ENCODE data around the gene MPRIP.

MPRIP gene

GRCh38 chr17:17078832-17079231 is 36.6 kb downstream of the MPRIP start:
- DNase-seq, result no peak
- in situ Hi-C loops (cut with MboI; ENCODE audit: low pct_unique_long_range_greater_than_20kb, low sequenced_read_pairs), result no loop called here

- in situ Hi-C loops (cut with MboI; ENCODE audit: low pct_unique_long_range_greater_than_20kb, low sequenced_read_pairs), result no loop called here
- no peak for DNase-seq
These were observed 37.1 kb downstream of the MPRIP start for GRCh38 chr17:17079336-17079735.

- no peak for DNase-seq
- in situ Hi-C loops (cut with MboI; ENCODE audit: low pct_unique_long_range_greater_than_20kb, low sequenced_read_pairs), result no loop called here
These were observed 37.5 kb downstream of the MPRIP start for GRCh38 chr17:17079761-17080160.

GRCh38 chr17:17080181-17080631 is 37.9 kb downstream of the MPRIP start:
- in situ Hi-C loops (cut with MboI; ENCODE audit: low pct_unique_long_range_greater_than_20kb, low sequenced_read_pairs), result no loop called here
- DNase-seq, result no peak

- no peak for DNase-seq
- in situ Hi-C loops (cut with MboI; ENCODE audit: low pct_unique_long_range_greater_than_20kb, low sequenced_read_pairs), result no loop called here
These were observed 38.5 kb downstream of the MPRIP start for GRCh38 chr17:17080781-17081180.

- in situ Hi-C loops (cut with MboI; ENCODE audit: low pct_unique_long_range_greater_than_20kb, low sequenced_read_pairs), result no loop called here
- no peak for DNase-seq
These were observed 39.2 kb downstream of the MPRIP start for GRCh38 chr17:17081304-17081940.

- no peak for DNase-seq
- in situ Hi-C loops (cut with MboI; ENCODE audit: low pct_unique_long_range_greater_than_20kb, low sequenced_read_pairs), result no loop called here
These were observed 40.6 kb downstream of the MPRIP start for GRCh38 chr17:17082878-17083277.

GRCh38 chr17:17084317-17084835 is 42.1 kb downstream of the MPRIP start:
- in situ Hi-C loops (cut with MboI; ENCODE audit: low pct_unique_long_range_greater_than_20kb, low sequenced_read_pairs), result no loop called here
- DNase-seq, result no peak

GRCh38 chr17:17084941-17085340 is 42.7 kb downstream of the MPRIP start:
- DNase-seq, result no peak

GRCh38 chr17:17086585-17086984 is 44.3 kb downstream of the MPRIP start:
- DNase-seq, result no peak
- in situ Hi-C loops (cut with MboI; ENCODE audit: low pct_unique_long_range_greater_than_20kb, low sequenced_read_pairs), result no loop called here

More at GRCh38 chr17:17084941-17085340, 42.7 kb downstream of the MPRIP start:
- in situ Hi-C loops (cut with MboI; ENCODE audit: low pct_unique_long_range_greater_than_20kb, low sequenced_read_pairs), result no loop called here

- in situ Hi-C loops (cut with MboI; ENCODE audit: low pct_unique_long_range_greater_than_20kb, low sequenced_read_pairs), result no loop called here
- DNase-seq, result no peak
These were observed 45.3 kb downstream of the MPRIP start for GRCh38 chr17:17087424-17088015.

GRCh38 chr17:17088086-17088485 is 45.8 kb downstream of the MPRIP start:
- in situ Hi-C loops (cut with MboI; ENCODE audit: low pct_unique_long_range_greater_than_20kb, low sequenced_read_pairs), result no loop called here
- DNase-seq, result no peak

GRCh38 chr17:17088541-17089525 is 46.6 kb downstream of the MPRIP start:
- in situ Hi-C loops (cut with MboI; ENCODE audit: low pct_unique_long_range_greater_than_20kb, low sequenced_read_pairs), result no loop called here
- no peak for DNase-seq

- in situ Hi-C loops (cut with MboI; ENCODE audit: low pct_unique_long_range_greater_than_20kb, low sequenced_read_pairs), result no loop called here
- DNase-seq, result no peak
These were observed 47.8 kb downstream of the MPRIP start for GRCh38 chr17:17089796-17090641.

GRCh38 chr17:17090642-17091103 is 48.4 kb downstream of the MPRIP start:
- in situ Hi-C loops (cut with MboI; ENCODE audit: low pct_unique_long_range_greater_than_20kb, low sequenced_read_pairs), result no loop called here
- DNase-seq, result no peak

- in situ Hi-C loops (cut with MboI; ENCODE audit: low pct_unique_long_range_greater_than_20kb, low sequenced_read_pairs), result no loop called here
- no peak for DNase-seq
These were observed 49.0 kb downstream of the MPRIP start for GRCh38 chr17:17091276-17091675.

- in situ Hi-C loops (cut with MboI; ENCODE audit: low pct_unique_long_range_greater_than_20kb, low sequenced_read_pairs), result no loop called here
- peak; percentile 11 for DNase-seq
These were observed 49.8 kb downstream of the MPRIP start for GRCh38 chr17:17091856-17092756.

GRCh38 chr17:17093764-17094163 is 51.5 kb downstream of the MPRIP start:
- in situ Hi-C loops (cut with MboI; ENCODE audit: low pct_unique_long_range_greater_than_20kb, low sequenced_read_pairs), result no loop called here
- DNase-seq, result no peak

Data from KBM-7 (cell line).